ENCODE measurements around the gene GSDMA. TPM values are rescaled to one million over a fixed set of nuclear protein-coding genes. Genes with fewer than 3 reads are reported as not detected.

The GSDMA gene
- total and polyA plus RNA-seq, 10 of the 15 experiments (the other 5 are each of a cell fraction or from before 2014, with no cell fraction given): 0.04 to 0.11 TPM; not detected in 8

GRCh38 chr17:39929646-39930407 lies 33.0 kb upstream of the GSDMA start:
- SMC1A ChIA-PET (ENCODE audit: uncharacterized antibody, unreplicated experiment): interaction anchor here (0.8 to 5.7 kb wide), 4 partner anchors 9 to 61 kb away, joined by 3 to 46 read pairs (median 4); no protein-coding TSS in a partner anchor
- Histone ChIP-seq H4K20me1 (ENCODE audit: control insufficient read depth, insufficient read depth) (no peaks in the 10 kb centered on the region), H3K27ac (ENCODE audit: control insufficient read depth, insufficient read depth) (no peak overlapping the region), H3K9ac (ENCODE audit: control insufficient read depth, insufficient read depth, low read length) (no peak overlapping the region), H3K4me3 (no peak overlapping the region), H3K36me3 (ENCODE audit: control insufficient read depth in 2 of 2, insufficient read depth in 2 of 2, low read length in 1 of 2) (no peaks in the 10 kb centered on the region), H3K9me3 (replicated peaks; ENCODE audit: control insufficient read depth, insufficient read depth, low read length) (no peaks in the 10 kb centered on the region), H3K4me1 (ENCODE audit: control insufficient read depth, insufficient read depth, low read length) (peaks cover 21% of the 10 kb centered on the region), H3K27me3 (replicated peaks in 1 of 2; ENCODE audit: control insufficient read depth in 2 of 2, insufficient read depth in 2 of 2, low read length in 1 of 2) (no peaks in the 10 kb centered on the region), H3K79me2 (ENCODE audit: control insufficient read depth, insufficient read depth, low read length) (peaks cover 35% of the 10 kb centered on the region), H2AFZ (ENCODE audit: control insufficient read depth, low read depth, low read length) (no peak overlapping the region; the same call in 1 of the 2 replicates), H3K4me2 (ENCODE audit: control insufficient read depth, insufficient read depth) (no peak overlapping the region)
- no peak for DNase-seq (ENCODE audit: low read depth, low spot score)
- POLR2A ChIA-PET: interaction anchor here (1.0 to 6.4 kb wide), 4 partner anchors 9 to 69 kb away, joined by 3 to 64 read pairs (median 13); partner anchors contain the start of gene PSMD3
- TF ChIP-seq FOS (IDR thresholded peaks at IDR 0.05; ENCODE audit: borderline replicate concordance, extremely low read depth, insufficient read length) (no peak), TBL1XR1 (IDR thresholded peaks at IDR 0.05; ENCODE audit: low read depth, low read length) (no peak), NFIC (IDR thresholded peaks at IDR 0.05; ENCODE audit: low read depth, low read length) (0 out of 2 replicates have a peak, but pooled peaks have one; percentile 9), DPF2 (IDR thresholded peaks at IDR 0.05) (no peak), PKNOX1 (IDR thresholded peaks at IDR 0.05) (no peak), BMI1 (IDR thresholded peaks at IDR 0.05; ENCODE audit: borderline replicate concordance) (no peak), RFX5 (IDR thresholded peaks at IDR 0.05; ENCODE audit: low read depth, low read length) (no peak)
- ATAC-seq: no peak
- CTCF ChIA-PET: interaction anchor here (1.4 to 2.9 kb wide), 2 partner anchors 10 to 57 kb away, joined by 7 to 33 read pairs; no protein-coding TSS in a partner anchor
- WGBS (ENCODE audit: insufficient coverage, insufficient replicate concordance, low lambda C conversion rate, missing lambda C conversion rate): 80% methylated on average over 5 of the region's 5 CpGs
- intact Hi-C loops (cut with micrococcal nuclease; ENCODE audit: unreplicated experiment) (loop anchor here (5.0 kb wide), 2 partner anchors 52 to 173 kb away; partner anchors contain the start of gene PSMD3), in situ Hi-C loops (cut with MboI) (no loop called here)
- FAIRE-seq: no peak
- BruUV-seq (replicated peaks): no TSS peak
- RAD21 ChIA-PET (ENCODE audit: unreplicated experiment): interaction anchor here (0.7 to 2.4 kb wide), 5 partner anchors 9 to 1766 kb away, joined by 3 to 15 read pairs (median 4); partner anchors contain the start of gene PSMD3

Measured in GM12878 (cell line).